Vagina (tissue), 2 donors: Measurements from ENCODE around the gene CPVL.

Experiments
- CTCF ChIP-seq, 3 experiments: fragments of 450-650 bp in 2 of 3; fragments of 200-600 bp in 1 of 3; sonication (generic) in 1 of 3; IDR thresholded peaks; one replicate each; pipeline ENCODE4 v1.5.1; 2017 to 2019; ENCODE audit warnings: antibody characterized with exemption in 3 of 3, mild to moderate bottlenecking in 2 of 3, moderate library complexity in 2 of 3
- POLR2A ChIP-seq, 2 donors: fragments of 450-650 bp; IDR thresholded peaks; one replicate each; pipeline ENCODE4 v1.6.1; 2017; ENCODE audit warnings: antibody characterized with exemption in 2 of 2, mild to moderate bottlenecking in 2 of 2, moderate library complexity in 2 of 2

- no peak for TF ChIP-seq CTCF (IDR thresholded peaks at IDR 0.05)
- no peak for TF ChIP-seq POLR2A (IDR thresholded peaks at IDR 0.05)
Observed at GRCh38 chr7:29132980-29133379, 13.4 kb downstream of the CPVL start.
